Measurements from ENCODE around the gene HEYL. TPM values are rescaled to one million over a fixed set of nuclear protein-coding genes. Genes with fewer than 3 reads are reported as not detected.
A peak's percentile ranks its signal among the peaks of the same experiment; 100 is the strongest.
"Not testable (repeated sequence)": the region's sequence is repeated elsewhere in the genome, so short reads cannot be mapped to it uniquely, and the experiment has no call there.

HEYL gene
- total RNA-seq, 2 donors from 2014 or later, result 0.32 to 0.89 TPM

DNA sequence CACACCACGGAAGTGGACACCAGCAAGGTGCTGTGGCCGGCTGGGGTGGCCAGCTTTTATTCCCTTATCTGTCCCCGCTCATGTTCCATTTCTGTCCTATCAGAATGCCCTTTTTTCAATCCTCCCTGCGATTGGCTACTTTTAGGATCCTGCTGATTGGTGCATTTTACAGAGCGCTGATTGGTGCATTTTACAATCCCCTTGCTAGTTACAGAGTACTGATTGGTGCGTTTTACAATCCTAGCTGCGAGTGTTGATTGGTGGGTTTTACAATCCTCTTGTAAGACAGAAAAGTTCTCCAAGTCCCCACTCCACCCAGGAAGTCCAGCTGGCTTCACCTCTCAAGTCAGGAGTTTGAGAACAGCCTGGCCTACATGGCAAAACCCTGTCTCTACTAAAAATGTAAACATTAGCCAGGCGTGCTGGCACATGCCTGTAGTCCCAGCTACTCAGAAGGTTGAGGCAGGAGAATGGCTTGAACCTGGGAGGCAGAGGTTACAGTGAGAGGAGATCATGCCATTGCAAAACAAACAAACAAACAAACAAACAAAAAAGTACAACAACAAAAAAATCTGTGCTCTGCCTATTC, 37.7 kb downstream of the HEYL start:
- peaks cover 24% of the 10 kb centered on the region for H3K4me1 Mint-ChIP-seq (ENCODE audit: low read depth)
- not testable (repeated sequence) for H3K27me3 Mint-ChIP-seq (ENCODE audit: low read depth); H3K36me3 Mint-ChIP-seq (ENCODE audit: insufficient read depth in 2 of 2); DNase-seq; ATAC-seq (replicated peaks in 1 of 2); H3K27ac Mint-ChIP-seq; H3K4me3 Mint-ChIP-seq; H3K9me3 Mint-ChIP-seq

GRCh38 chr1:39596163-39596562, 43.3 kb downstream of the HEYL start:
- ATAC-seq (replicated peaks in 1 of 2) (no peak), DNase-seq (no peak)
- Mint-ChIP-seq H3K9me3 (no peaks in the 10 kb centered on the region), H3K27ac (no peak overlapping the region), H3K36me3 (ENCODE audit: insufficient read depth in 2 of 2) (no peaks in the 10 kb centered on the region), H3K27me3 (ENCODE audit: low read depth) (no peaks in the 10 kb centered on the region), H3K4me1 (ENCODE audit: low read depth) (peaks cover 16% of the 10 kb centered on the region), H3K4me3 (no peak overlapping the region)

DNA sequence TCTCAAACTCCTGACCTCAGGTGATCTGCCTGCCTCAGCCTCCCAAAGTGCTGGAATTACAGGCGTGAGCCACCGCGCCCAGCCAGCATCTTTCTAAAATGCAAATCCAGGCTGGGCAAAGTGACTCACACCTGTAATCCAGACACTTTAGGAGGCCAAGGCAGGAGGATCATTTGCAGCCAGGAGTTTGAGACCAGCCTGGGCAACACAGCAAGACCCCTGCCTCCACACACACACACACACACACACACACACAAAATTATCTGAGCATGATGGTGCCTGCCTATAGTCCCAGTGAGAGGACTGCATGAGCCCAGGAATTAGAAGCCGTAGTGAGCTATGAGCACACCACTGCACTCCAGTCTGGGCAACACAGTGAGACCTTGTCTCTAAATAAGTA, 46.1 kb downstream of the HEYL start:
- Mint-ChIP-seq H3K4me3 (no peak overlapping the region), H3K27me3 (ENCODE audit: low read depth) (no peaks in the 10 kb centered on the region), H3K9me3 (no peaks in the 10 kb centered on the region), H3K4me1 (ENCODE audit: low read depth) (peaks cover 9% of the 10 kb centered on the region), H3K36me3 (ENCODE audit: insufficient read depth in 2 of 2) (no peaks in the 10 kb centered on the region), H3K27ac (no peak overlapping the region)
- DNase-seq, result no peak
- no peak for ATAC-seq (replicated peaks in 1 of 2)

- Mint-ChIP-seq H3K27ac (no peak overlapping the region), H3K9me3 (no peaks in the 10 kb centered on the region), H3K4me3 (no peak overlapping the region), H3K36me3 (ENCODE audit: insufficient read depth in 2 of 2) (no peaks in the 10 kb centered on the region), H3K4me1 (ENCODE audit: low read depth) (no peaks in the 10 kb centered on the region), H3K27me3 (ENCODE audit: low read depth) (no peaks in the 10 kb centered on the region)
- DNase-seq (no peak), ATAC-seq (replicated peaks in 1 of 2) (no peak)
Measured at GRCh38 chr1:39592069-39592468, 47.4 kb downstream of the HEYL start.

DNA sequence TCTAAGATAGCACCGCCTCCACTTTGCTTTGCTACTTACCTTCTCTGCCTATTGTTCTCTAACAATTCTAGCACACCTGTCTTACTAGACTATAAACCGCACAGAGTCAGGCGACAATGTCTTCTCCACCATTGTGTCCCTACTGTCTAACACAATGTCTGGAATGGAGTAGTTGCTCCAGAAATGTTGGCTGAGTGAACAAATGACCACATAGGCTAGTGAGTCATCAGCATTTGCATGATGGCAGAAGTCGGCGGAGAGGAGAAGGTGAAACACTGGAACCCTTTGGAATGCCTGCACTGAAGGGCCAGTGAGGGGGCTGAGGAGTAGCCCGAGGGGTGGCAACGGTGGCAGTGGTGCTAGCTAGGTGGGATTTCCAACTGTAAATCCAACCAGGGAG, 48.9 kb downstream of the HEYL start:
- Mint-ChIP-seq H3K9me3 (no peaks in the 10 kb centered on the region), H3K27ac (no peak overlapping the region)
- no peak for ATAC-seq (replicated peaks in 1 of 2)

GRCh38 chr1:39585933-39586332, 53.5 kb downstream of the HEYL start:
- no peak for ATAC-seq (replicated peaks in 1 of 2)
- Mint-ChIP-seq H3K27me3 (ENCODE audit: low read depth) (no peaks in the 10 kb centered on the region), H3K36me3 (ENCODE audit: insufficient read depth in 2 of 2) (no peaks in the 10 kb centered on the region), H3K4me1 (ENCODE audit: low read depth) (no peaks in the 10 kb centered on the region), H3K27ac (no peak overlapping the region), H3K4me3 (no peak overlapping the region), H3K9me3 (no peaks in the 10 kb centered on the region)
- no peak for DNase-seq

More for the DNA sequence above, 48.9 kb downstream of the HEYL start:
- no peak overlapping the region for H3K4me3 Mint-ChIP-seq
- no peaks in the 10 kb centered on the region for H3K27me3 Mint-ChIP-seq (ENCODE audit: low read depth)
- H3K4me1 Mint-ChIP-seq (ENCODE audit: low read depth), result no peaks in the 10 kb centered on the region
- no peak for DNase-seq
- no peaks in the 10 kb centered on the region for H3K36me3 Mint-ChIP-seq (ENCODE audit: insufficient read depth in 2 of 2)

DNA sequence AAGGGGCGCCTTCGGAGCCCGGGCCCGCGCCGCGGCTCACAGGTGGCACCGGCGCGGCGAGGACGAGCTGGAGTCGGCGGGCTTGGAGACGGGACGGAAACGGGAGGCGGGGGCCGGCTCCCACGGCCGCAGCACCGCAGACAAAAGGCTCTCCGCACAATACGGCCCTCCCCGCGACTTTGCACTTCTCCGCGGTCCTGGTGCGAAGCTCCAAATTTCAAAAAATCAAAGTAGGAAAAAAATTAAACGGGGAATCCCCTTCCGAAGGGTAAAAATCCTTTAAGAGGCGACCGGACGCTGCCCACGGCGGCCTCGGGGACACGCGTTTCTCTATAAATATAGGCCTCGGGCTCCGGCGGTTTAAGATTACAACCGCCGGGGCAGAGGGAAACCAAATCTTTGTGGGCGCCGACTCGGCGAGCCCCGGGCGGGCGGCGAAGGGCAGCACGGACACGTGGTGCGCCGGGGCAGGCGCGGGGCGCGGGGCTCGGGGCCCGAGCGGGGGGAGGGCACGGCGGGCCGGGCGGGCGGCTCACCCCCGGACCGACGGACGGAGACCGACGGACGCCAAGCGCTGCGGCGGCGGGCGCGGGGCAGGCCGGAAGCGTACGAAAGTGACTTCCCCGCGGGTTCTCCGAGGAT, 63.3 kb downstream of the HEYL start:
- ATAC-seq (replicated peaks in 1 of 2) (peak; percentile 40 to 51), DNase-seq (peak; percentile 42 to 51)
- H3K27me3 Mint-ChIP-seq (ENCODE audit: low read depth), result no peaks in the 10 kb centered on the region
- H3K4me1 Mint-ChIP-seq (ENCODE audit: low read depth), result peaks cover 43% of the 10 kb centered on the region
- H3K4me3 Mint-ChIP-seq, result peak overlapping the region; percentile 93 to 96
- H3K27ac Mint-ChIP-seq, result peak overlapping the region; percentile 94
- no peaks in the 10 kb centered on the region for H3K9me3 Mint-ChIP-seq
- peaks cover 5 to 26% of the 10 kb centered on the region in 2 donors for H3K36me3 Mint-ChIP-seq (ENCODE audit: insufficient read depth in 2 of 2)

DNA sequence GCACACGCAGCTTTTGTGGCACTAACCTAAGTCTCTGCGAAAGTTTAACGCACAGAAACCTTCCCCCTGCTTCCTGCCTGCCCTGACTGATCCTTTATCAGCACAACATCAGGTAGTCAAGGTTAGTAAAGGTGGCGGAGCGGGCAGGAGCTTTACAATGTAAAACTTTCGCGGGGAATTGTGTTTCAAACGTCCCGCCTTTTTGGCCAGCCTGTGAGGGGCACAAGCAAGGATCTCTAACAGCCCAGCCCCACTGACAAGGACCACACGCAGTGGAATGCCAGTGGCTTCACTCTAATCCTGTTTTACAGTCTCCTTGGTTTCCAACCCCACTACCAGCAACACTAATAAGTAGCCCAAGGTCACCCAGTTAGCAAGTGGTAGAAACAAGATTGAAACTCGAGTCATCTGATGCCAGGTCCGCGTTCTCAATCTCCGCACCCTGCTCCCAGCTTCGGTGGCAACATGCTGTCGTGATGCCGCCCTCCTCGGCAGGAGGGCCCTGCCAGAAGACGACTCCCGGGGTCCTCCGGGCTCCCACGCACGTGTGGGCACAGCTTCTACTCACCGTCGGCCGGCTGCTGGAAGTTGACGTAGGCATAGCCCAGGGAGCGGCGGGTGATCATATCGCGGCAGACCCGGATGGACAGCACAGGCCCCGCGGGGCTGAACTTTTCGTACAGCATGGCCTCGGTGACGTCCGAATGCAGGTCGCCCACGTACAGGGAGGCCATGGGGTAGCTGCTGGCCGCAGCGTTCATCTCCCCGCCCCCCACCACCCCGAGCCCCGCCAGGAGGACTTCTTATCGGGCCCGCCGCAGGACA, 64.0 kb downstream of the HEYL start:
- H3K36me3 Mint-ChIP-seq (ENCODE audit: insufficient read depth in 2 of 2), result peaks cover 7 to 30% of the 10 kb centered on the region in 2 donors
- peaks cover 50% of the 10 kb centered on the region for H3K4me1 Mint-ChIP-seq (ENCODE audit: low read depth)
- peak overlapping the region; percentile 93 to 96 for H3K4me3 Mint-ChIP-seq
- DNase-seq (peak; percentile 62 to 64), ATAC-seq (replicated peaks in 1 of 2) (peak; percentile 54 to 60)
- no peaks in the 10 kb centered on the region for H3K9me3 Mint-ChIP-seq
- H3K27me3 Mint-ChIP-seq (ENCODE audit: low read depth), result no peaks in the 10 kb centered on the region
- peak overlapping the region; percentile 95 for H3K27ac Mint-ChIP-seq

DNA sequence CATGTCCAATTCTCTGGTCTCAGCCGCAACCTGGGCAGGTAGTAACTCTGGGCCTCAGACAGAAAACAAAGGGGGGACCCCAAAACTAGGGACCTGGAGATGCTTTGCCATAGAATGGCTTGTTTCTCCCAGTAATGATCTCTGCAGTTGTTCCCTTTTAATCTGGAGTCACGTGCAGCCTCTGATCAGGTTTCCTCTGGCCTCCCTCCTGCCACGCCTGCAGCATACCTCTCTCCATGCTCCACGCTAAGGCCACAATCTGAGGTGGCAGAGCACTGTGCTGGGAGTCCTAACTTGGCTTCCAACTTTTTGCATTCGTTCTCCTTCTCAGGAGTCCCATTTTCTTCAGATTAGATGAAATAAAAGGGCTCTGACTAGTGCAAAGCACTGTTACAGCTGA, 64.8 kb downstream of the HEYL start:
- Mint-ChIP-seq H3K9me3 (no peaks in the 10 kb centered on the region), H3K36me3 (ENCODE audit: insufficient read depth in 2 of 2) (peaks cover 7 to 34% of the 10 kb centered on the region in 2 donors), H3K4me3 (peak overlapping the region; percentile 93 to 96), H3K4me1 (ENCODE audit: low read depth) (peaks cover 50% of the 10 kb centered on the region), H3K27ac (peak overlapping the region; percentile 95), H3K27me3 (ENCODE audit: low read depth) (no peaks in the 10 kb centered on the region)
- DNase-seq (no peak), ATAC-seq (replicated peaks in 1 of 2) (no peak)

Other genes starting within 250 kb of the HEYL start
- gene BMP8A, start 148.0 kb downstream of the HEYL start, total RNA-seq, result under 1 TPM; 0.35 to 0.38 TPM
- 100 to 1,000 TPM; 333 to 424 TPM for gene PABPC4, start 62.9 kb downstream of the HEYL start, total RNA-seq
- gene NT5C1A, start 32.5 kb upstream of the HEYL start, total RNA-seq, result under 1 TPM in 1 of 2 donors, not detected in 1; 0.29 TPM
- under 1 TPM; 0.35 to 0.86 TPM for gene HPCAL4, start 51.8 kb upstream of the HEYL start, total RNA-seq
- gene PPIE, start 99.2 kb upstream of the HEYL start, total RNA-seq, result 10 to 100 TPM; 47.3 to 54.6 TPM
- 1 to 10 TPM; 2.9 TPM for gene OXCT2, start 131.7 kb upstream of the HEYL start, total RNA-seq
- 1 to 10 TPM in 1 of 2 donors, under 1 TPM in 1; 0.69 to 1.5 TPM for gene BMP8B, start 149.2 kb upstream of the HEYL start, total RNA-seq
- gene TRIT1, start 243.9 kb upstream of the HEYL start, total RNA-seq, result 10 to 100 TPM; 20.5 to 22.6 TPM